NCI-H2029 (cell line): Measurements from ENCODE around the gene RPUSD3.
"Not testable (repeated sequence)": the region's sequence is repeated elsewhere in the genome, so short reads cannot be mapped to it uniquely, and the experiment has no call there.

Source experiments
- DNase-seq: peaks from one replicate; lab custom pipeline; 2025; lab: John Stamatoyannopoulos, UW

The RPUSD3 gene

GRCh38 chr3:9865125-9865637 lies 21.4 kb upstream of the RPUSD3 start:
- not testable (repeated sequence) for DNase-seq

GRCh38 chr3:9864200-9864927 lies 20.6 kb upstream of the RPUSD3 start:
- DNase-seq, result peak; percentile 79

DNA sequence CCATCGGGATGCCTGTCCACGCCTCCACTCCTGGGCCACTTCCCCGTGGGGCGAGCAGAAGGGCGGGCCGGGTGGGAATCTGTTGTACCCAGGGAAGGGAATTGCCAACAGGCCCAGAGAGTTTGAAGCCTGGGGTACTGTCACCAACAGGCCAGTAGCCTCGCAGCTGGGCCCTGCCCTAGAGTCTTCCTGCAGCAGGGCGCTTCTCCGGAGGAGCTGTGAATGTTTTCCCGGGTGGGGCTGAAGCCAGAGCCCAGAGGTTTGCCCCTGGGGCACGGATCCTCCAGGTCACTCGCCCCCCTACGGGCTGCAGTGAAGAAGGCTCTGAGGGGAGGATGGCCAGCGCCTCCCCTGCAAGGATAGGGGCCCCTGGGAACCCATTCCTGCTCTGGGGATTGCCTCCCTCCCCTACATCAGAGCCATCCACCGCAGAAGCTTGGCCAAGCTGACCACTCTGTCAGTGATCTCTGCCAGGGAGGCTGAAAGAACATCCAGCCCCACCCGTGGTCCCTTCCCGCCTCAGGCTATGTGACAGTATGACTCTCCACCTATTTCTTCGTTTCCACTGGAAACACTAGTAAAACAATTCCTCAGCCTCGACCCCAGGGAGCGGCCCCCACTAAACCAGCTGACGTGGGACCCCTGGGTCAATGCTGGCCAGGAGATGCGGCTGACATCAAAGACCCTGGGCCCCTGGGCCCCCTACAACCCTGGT lies 19.4 kb upstream of the RPUSD3 start:
- DNase-seq, result no peak

DNA sequence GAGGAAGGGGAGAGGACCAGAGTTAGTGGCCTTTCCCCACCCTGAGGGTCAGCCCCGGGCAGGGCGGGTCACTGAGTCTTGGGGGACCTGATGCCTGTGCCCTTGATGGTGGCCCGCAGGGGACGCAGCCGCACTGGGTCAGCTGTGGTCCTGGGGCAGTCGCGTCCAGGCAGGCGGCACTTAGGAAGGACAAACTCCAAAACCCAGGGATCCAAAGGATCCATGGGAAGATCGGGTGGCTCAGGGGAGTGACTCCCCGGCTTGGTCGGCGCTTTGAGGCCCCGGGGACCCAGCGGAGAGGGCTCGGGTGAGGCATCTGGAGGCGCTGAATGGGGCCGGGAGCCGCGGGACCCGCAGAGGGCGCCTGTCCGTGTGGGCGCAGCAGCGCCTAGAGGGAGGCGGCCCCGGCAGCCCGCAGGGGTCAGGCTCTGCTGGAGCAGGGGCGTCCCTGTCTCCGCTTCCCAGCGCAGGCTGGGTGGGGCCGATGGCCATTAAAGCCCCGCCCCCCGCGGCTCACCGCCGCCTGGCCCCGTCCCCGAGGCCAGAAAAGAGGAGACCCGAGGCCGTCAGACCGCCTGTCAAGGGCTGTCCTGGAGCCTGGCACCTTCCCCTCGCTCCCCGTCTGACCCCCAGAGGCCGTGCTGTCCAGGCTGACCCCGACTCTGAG lies 18.7 kb upstream of the RPUSD3 start:
- DNase-seq, result no peak

GRCh38 chr3:9861626-9862130 lies 17.9 kb upstream of the RPUSD3 start:
- no peak for DNase-seq

DNA sequence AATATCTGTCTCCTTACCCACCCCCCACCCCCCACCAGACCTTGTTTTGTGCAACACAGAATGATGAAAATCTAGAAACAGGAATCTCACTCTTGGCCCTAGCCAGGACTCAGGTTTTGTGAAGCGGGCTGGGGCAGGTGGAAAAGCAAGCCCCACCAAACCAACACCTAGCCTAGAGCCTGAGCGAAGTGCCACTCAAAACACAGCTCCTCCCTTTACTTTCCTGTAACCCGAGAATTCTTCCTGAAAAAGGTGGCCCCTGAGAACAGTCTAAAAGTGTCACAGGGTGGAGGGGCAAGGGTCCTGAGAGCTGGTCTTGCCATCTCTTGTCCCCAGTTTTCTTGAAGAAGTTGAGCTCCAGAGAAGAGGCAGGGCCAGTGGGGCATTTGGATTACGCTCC lies 17.4 kb upstream of the RPUSD3 start:
- no peak for DNase-seq

DNA sequence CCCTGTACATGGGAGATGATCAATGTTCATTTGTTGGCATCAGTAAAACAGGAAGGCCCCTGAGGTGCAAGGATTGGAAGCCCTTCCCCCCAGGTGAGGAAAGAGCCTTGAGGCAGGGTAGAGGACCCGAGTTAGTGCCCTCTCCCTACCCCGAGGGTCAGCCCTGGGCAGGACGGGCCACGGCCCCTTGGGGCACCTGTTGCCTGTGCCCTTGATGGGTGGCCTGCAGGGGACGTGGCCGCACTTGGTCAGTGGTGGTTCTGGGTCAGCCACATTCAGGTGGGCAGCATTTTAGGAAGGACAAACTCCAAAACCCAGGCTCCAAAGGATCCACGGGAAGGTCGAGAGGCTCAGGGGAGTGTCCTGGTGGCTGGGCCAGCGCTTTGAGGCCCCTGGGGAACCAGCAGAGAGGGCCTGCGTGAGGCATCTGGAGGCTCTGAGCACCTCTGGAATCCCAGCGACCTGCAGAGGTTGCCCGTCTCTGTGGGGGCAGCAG lies 15.8 kb upstream of the RPUSD3 start:
- no peak for DNase-seq

DNA sequence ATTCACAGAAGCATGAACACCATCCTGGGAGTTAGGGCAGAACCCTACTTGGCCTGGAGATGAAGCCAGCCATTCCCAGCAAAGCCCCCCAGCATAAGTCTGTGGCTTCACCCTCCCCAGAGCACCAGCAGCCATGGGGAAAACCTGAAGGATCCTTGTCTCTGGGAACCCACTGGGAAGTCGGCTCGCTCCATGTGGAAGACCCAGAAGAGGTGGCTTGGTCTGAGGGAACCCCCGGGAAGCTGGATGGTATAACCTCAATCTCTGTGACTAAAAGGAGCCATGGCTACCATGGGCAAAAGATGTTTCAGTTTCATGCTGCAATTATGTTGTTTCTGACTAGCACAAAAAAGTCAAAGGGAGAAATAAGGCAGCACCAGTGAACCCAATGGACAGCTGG lies 11.8 kb upstream of the RPUSD3 start:
- no peak for DNase-seq

DNA sequence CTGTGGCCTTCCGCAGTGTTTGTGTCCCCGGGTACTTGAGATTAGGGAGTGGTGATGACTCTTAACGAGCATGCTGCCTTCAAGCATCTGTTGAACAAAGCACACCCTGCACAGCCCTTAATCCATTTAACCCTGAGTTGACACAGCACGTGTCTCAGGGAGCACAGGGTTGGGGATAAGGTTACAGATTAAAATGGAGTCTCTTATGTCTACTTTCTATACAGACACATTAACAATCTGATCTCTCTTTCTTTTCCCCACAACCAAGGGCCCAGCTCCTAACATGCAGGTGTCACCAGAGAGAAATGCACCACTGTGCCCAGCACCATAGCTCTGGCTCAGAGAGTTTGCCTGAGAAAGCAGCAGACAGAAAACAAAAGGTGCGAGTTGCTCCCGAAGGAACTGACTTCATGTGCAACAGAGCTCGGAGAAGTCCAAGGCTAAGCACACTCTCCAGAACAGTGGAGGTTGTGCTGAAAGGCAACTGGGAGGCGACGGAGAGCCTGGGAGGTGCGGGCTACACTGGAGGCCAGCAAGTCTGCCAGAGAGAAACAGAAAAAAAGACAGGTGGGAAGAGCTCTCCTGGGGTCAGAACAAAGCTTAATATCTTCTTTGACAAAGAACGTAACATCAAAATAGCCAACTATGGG lies 10.6 kb upstream of the RPUSD3 start:
- DNase-seq, result peak; percentile 49

DNA sequence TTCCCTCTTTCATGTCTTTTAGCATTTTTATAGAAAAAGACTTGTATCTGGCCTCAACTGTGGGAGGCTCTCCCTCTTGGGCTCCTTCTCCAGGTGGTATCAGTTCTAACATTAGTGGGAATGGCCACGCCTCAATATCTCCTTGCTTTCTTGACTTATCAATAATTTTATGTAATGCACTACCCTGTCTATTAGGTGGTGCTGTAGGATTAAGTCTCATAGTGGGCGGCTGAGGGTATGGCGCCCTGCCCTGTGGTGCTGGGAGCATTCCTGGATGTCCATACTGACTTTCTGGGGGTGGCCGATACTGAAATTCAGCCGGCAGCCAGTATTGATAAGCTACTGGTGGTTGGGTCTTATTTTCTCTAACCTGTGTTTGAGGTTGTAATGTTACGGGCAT lies 8.7 kb upstream of the RPUSD3 start:
- DNase-seq, result no peak

DNA sequence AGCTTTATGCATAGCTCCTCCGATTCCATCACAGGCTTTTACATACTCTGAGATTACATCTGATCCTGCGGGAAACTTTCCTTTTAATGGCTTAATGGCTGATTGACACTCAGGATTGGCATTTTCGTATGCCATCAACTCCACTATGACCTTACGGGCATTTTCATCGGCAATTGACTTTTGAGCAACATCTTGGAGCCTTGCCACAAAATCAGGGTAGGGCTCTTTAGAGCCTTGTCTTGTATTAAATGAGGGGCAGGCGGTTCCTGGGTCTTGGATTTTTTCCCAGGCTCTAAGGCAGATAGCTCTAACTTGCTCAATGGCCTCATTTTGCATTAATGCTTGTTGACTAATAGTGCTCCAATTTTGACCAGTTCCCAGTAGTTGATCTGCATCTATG lies 8.1 kb upstream of the RPUSD3 start:
- DNase-seq, result not testable (repeated sequence)

DNA sequence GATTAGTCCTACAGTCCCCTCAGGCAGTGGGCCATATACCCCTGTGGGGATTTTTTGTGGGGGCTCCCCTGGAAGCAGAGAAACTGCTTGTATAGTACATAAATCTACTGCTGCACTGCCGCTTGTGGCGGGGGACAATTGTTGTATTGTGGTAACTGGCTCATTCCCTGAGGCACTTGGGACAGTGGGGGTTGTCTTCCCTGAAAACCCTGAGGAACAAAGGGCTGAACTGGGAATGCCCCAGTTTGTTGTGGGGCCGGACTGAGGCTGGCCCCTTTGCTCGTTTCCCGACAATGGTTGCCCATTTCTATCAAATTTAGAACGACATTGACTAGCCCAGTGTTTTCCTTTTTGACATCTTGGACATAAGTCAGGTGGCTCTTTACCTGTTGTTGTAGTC lies 7.6 kb upstream of the RPUSD3 start:
- DNase-seq, result not testable (repeated sequence)

DNA sequence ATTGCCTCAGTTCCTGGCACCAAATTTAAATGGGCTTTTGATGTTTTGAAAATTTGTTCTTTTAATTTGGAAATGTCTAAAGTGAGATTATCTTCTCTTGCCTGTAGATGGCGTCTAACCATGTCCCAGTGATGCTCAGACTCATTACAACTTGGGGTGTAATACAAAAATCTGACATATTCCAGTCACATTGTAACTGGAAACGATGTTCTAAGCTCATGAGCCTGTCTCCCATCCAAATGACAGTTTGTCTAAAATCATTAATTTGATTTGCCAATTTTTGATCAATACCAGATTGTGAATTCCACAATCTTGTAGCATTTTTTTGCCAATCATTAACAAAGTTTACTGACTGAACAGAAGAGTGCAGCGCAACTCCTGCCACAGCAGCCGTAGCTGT lies 5.1 kb upstream of the RPUSD3 start:
- not testable (repeated sequence) for DNase-seq

GRCh38 chr3:9847870-9848269 lies 4.1 kb upstream of the RPUSD3 start:
- not testable (repeated sequence) for DNase-seq

DNA sequence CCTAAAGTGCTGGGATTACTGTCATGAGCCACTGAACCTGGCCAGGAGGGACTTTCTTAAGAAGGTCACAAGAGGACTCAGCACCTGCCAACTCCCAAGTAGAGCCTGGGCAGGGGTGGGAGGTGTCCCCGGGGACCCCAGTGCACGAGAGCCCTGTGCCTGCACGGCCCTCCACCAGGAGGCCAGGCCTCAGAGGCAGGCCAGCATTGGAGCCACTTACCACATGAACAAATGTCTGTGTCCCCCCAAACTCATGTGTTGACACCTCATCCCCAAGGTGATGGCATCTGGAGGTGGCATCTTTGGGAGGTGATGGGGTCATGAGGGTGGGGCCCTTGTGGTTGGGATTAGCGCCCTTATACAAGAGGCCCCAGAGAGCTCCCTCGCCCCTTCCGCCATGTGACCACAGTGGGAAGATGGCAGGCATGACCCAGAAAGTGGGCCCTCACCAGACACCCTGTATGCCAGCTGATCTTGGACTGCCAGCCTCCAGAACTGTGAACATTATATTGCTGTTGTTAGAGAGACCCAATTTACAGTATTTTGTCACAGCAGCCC lies 3.2 kb upstream of the RPUSD3 start:
- no peak for DNase-seq

DNA sequence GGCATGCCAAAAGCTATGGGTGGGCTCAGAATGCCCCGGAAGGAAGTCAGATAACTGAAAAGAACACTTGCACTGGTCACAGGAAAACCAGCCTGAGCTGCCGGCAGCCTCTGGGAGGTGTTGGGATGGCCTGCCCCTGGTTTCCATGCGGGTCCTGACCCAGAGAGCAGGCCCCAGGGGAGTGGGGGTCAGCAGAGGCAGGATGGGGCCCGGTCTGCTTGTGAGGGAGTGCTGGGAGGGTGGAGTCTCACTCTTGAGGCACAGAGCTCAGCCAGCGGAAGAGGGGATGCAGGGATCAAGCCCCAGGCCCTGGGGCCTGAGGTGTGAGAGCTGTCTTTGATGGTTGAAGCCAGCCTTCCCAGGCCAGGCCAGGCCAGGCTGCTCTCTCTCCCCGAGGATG lies 2.4 kb upstream of the RPUSD3 start:
- no peak for DNase-seq

GRCh38 chr3:9841015-9841414 lies 2.8 kb downstream of the RPUSD3 start:
- no peak for DNase-seq

DNA sequence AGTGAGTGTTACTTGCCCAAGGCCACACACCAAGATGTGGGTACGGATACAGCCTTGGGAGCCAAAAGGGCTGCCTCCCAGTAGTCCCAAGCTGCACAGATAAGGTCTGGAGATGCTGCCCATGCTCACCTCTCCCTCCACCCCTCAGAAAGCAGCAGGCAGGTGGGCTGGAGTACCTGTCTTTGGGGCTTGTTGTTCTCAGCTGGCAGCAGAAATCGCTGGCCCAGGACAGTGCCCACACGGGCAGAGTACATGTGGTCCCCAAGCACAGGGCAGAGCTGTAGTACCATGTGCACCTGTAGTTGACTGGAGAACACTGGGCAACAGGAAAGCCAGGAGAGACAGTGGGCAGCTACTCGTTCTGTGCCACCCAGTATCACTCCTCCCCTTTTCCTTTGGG lies 5.0 kb downstream of the RPUSD3 start:
- DNase-seq, result no peak

- no peak for DNase-seq
Observed at GRCh38 chr3:9837701-9838582, 5.9 kb downstream of the RPUSD3 start.

DNA sequence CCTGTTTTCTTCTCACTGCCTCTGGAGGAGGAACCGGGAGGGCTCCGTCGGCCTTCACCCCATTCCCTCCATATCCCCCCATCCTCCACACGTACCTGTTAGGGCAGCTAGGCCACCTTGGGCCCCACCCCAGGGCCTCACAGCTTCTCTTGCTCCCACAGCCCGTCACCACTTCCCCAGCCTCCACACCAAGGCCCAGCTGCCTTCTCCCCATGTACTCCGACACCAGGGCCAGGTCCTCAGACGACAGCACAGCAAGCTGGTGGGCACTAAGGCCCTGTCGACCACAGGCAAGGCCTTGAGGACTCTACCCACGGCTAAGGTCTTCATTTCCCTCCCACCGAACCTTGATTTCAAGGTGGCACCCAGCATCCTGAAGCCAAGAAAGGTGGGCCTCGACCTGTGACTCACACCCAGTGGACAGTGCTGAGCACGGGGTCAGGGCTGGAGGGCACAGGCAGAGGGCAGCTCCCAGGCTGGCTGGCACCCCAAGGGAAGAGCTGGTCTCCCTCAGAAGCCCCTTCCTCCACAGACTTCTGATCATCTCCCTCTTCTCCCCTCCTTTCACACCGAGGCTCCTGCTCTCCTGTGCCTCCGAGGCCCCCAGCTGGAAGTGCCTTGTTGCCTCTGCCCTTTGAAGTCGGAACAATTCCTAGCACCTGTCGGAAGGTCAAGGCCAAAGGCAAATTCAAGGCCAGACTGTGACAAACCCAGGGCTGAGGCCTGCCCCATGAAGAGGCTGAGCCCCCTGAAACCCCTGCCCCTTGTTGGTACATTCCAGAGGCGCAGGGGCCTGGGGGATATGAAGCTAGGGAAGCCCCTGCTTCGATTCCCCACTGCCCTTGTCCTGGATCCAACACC lies 9.1 kb downstream of the RPUSD3 start:
- DNase-seq, result no peak
